Skin epidermis (tissue), 12 donors: ENCODE measurements around the gene USP48.

Experiments used
- H3K27ac ChIP-seq, 21 experiments: fragments of 200-600 bp; sonication (generic) in 11 of 21; one replicate each; pipeline ENCODE4 v1.5.0; 2020; ENCODE audit warnings: mild to moderate bottlenecking in 3 of 21, inconsistent platforms in 2 of 21, moderate library complexity in 2 of 21
- H3K4me3 ChIP-seq, 7 experiments: fragments of 200-600 bp; sonication (generic) in 2 of 7; one replicate each; pipeline ENCODE4 v1.5.0; 2020; ENCODE audit warnings: inconsistent platforms in 2 of 7, mild to moderate bottlenecking in 2 of 7, moderate library complexity in 1 of 7

USP48 gene

DNA sequence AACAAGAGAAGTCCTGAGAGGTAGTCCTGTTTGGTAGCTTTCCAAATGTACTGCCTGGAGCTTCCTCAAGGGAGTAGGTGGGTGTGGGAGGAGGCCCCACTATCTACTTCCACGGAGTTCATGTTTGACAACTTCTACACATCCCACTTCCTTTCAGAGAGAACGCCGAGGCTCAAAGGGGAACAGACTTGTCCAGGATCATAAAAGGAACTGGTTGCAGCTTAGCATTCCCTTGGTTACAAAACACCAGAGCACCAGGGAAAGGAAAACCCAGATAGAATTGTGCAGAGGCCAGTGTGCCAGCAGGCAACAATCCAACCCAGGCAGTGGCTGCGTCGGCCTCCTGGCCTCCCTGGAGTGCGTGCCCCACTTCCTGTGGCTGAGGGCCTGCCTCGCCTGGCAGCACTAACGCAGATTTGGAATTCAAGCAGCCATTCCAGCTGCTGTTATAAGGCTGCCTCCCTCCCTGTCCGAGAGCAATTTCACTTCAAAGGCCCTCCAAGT, 109.6 kb downstream of the USP48 start:
- peak overlapping the region in 3 of 21 experiments; percentile 1 to 66 (median 11) for H3K27ac ChIP-seq

GRCh38 chr1:21672478-21673276, 110.3 kb downstream of the USP48 start:
- peak overlapping the region in 2 of 21 experiments; percentile 11 to 66 for H3K27ac ChIP-seq

More for the DNA sequence above, 109.6 kb downstream of the USP48 start:
- no peak overlapping the region for H3K4me3 ChIP-seq

DNA sequence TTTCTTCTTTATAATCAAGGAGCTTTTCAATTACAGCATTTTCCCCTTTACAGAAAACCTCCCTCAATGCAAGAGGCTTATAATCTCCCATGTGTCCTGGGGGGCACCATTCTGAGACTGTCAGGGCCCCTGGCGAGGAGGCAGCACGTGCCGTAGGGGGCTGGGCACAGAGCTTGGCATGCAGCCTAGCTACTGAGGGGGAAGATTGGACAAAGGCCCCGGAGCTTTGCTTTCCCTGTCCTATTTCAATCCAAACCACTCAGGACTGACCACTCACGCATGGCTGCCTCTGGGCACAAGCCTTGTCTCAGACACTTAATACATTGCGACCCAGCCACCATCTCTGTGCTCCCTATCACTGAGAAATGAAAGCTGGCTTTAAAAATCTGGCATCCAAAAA, 111.0 kb downstream of the USP48 start:
- Histone ChIP-seq H3K27ac (no peak overlapping the region), H3K4me3 (no peak overlapping the region)

More at GRCh38 chr1:21672478-21673276, 110.3 kb downstream of the USP48 start:
- no peak overlapping the region for H3K4me3 ChIP-seq

- Histone ChIP-seq H3K4me3 (no peak overlapping the region), H3K27ac (no peak overlapping the region)
Observed at GRCh38 chr1:21670956-21671902, 111.7 kb downstream of the USP48 start.

DNA sequence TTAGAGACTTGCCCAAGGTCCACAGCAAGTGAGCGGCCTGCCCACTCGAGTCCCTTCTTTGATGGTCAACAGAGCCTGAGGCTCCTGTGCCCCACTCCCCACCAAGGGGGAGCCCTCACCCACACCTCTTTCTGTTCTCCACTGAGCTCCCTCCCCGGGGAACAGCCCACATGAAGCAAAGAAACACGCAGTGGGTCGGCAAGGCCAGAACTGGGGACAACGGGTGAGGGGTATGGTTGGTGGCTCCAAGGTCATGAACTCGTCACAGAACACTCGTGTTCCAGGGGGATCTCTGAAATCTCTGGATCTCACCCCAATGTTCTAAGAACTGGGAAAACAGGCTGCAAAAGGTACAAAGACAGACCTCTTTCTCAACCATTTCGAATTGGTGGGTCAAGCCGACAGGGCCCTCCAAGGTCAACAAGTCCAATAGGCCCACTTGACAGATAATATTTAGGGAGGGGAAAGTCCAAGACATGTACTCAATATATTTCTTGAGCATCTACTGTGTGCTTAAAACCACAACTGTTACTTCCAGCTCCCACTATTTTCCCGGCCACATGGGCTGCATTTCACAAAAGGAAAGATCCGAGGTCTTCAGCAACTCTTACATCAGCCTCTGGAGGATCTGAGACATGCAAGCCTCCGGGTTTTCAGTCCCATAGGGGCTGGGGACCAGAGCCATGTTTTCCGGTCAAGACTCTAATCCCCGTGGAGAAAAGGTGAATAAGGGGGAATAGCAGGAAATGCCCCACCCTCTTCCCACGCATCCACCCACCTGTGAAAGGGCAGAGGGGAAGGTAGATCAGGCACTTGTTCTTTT, 112.7 kb downstream of the USP48 start:
- no peak overlapping the region for H3K27ac ChIP-seq

GRCh38 chr1:21669258-21670058, 113.5 kb downstream of the USP48 start, which contains the start of gene RAP1GAP:
Gene RAP1GAP, minus strand, starts transcription at chr1:21669357. Its CDS starts 49,325 bp downstream, at chr1:21620032.
- Histone ChIP-seq H3K27ac (peak within 1 kb of the TSS in 1 of 21 experiments; percentile 9), H3K4me3 (peak within 1 kb of the TSS; percentile 7 to 37 (median 22))

More for the DNA sequence above, 112.7 kb downstream of the USP48 start:
- H3K4me3 ChIP-seq, result peak overlapping the region in 1 of 7 experiments; percentile 32

DNA sequence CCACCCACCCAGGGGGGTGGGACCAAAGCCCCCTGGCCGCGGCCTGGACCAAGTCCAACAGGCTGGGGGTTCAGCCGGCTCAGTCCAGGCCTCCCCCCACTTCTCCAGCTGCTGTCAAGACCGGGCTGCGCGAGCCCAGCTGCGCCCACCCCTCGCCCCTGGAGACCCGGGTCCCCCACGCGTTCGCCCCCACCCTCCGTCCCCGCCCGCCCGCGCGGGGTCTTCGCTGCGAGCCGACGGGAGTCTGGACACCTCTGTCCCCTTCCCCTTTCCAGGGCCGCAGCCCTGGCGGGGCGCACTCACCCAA, 114.0 kb downstream of the USP48 start:
- Histone ChIP-seq H3K4me3 (peak overlapping the region; percentile 7 to 37 (median 22)), H3K27ac (peak overlapping the region in 1 of 21 experiments; percentile 9)

DNA sequence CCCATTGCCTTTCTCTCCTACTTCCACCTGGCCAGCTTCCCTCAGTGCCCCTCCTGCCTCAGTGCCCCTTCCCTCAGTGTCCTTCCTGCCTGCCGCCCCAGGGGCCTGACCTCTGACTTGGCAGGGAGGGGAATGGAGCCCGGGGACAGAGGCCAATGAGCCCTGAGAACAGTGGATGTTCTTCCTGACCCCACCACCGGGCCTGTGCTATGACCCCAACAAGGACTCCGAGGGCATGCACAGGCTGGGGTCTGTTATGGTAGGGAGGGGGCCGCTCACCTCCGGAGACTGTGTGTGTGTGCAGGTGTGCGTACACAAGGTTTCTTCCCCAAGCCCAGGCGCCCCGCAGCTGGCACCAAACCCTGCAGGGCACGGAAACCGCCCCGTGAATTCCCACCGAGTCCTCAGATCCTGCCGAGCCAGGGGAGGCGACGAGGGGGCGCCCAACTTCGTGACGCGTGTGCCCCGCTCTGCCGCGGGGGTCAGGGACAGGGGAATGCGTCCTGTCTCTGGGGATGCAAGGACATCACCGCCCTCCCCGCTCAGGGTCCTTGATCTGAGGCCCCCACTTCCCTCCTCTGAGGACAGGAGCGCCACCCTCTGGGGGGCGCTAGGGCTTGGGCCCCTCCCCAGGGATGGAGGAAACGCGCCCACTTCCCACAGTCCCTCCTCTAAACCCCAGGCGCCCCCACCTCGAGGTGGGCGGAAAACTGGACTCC, 114.6 kb downstream of the USP48 start:
- H3K4me3 ChIP-seq, result peak overlapping the region in 4 of 7 experiments; percentile 7 to 37 (median 20)
- peak overlapping the region in 1 of 21 experiments; percentile 9 for H3K27ac ChIP-seq

GRCh38 chr1:21667348-21668231, 115.4 kb downstream of the USP48 start:
- Histone ChIP-seq H3K4me3 (no peak overlapping the region), H3K27ac (no peak overlapping the region)

- Histone ChIP-seq H3K27ac (no peak overlapping the region), H3K4me3 (no peak overlapping the region)
Observed at GRCh38 chr1:21666576-21667320, 116.2 kb downstream of the USP48 start.

- H3K27ac ChIP-seq, result no peak overlapping the region
- no peak overlapping the region for H3K4me3 ChIP-seq
Observed at GRCh38 chr1:21665711-21666575, 117.0 kb downstream of the USP48 start.

DNA sequence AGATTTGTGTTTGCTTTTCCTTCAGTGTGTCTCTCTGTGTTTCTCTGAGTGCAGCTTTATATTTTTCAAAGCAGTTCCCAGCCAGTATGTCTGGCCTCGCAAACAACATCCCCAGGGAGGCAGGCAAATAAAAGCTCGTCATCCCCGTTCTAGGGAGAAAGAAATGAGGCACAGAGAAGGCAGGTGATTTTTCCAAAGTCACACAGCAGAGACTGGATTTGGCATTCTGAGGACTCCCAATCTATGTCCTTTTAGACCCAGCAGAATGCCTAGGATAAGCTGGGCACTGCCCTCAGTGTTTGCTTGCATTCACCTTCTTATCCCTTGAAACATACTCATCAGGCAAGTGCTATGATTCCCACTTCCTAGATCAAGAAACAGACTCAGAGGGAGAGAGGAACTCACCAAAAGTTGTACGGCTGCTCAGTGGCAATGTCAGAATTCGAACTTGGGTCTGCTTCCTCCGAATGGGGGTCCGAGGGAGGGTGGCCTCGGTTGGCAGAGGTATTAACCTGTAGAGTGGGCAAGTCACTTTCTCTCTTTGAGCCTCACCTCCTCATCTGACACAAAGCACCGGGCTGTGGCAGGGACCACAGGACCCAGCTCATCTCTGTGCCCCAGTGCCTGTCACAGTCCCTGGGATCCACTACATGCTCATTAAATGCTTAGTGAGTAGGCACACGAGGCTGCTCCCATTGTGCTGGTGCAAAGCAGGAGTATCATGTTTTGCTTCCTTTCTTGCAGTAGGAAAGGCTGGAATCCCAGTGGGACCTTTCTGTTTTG, 118.0 kb downstream of the USP48 start:
- no peak overlapping the region for H3K4me3 ChIP-seq
- H3K27ac ChIP-seq, result no peak overlapping the region

GRCh38 chr1:21663951-21664805, 118.8 kb downstream of the USP48 start:
- no peak overlapping the region for H3K27ac ChIP-seq

More at GRCh38 chr1:21663951-21664805, 118.8 kb downstream of the USP48 start:
- no peak overlapping the region for H3K4me3 ChIP-seq
